ENCODE measurements around the gene FBXO31.

The FBXO31 gene

GRCh38 chr16:87339086-87339723, 44.4 kb downstream of the FBXO31 start:
- DNase-seq: no peak

DNA sequence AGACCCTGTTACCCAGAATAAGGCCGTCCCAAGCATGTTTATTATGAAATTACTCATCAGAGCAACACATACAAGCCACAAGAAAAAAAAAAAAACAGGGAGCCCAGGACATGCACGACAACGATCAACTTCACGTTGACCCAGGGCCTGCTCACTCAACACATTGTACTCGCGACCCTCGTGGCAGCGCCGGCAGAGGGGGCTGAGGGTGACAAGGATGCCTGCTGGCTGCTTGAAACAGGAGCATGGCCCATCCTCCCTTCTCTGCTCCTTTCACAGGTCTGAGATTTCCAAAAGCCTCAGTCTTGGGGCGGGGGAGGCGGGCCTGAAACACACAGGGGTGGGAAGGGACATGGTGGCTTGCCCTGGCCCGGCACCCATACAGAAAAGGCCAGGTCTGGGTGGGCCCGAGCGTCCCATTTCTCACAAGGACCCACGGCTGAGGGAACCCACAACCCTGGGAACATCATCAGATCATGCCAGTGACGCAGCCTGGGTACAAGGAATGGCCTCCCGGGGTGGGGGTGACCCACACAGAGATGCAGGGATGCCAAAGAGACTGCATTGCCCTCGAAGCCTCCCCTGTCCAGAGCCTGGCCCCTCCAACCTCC, 45.3 kb downstream of the FBXO31 start:
- DNase-seq: no peak

GRCh38 chr16:87337262-87337771, 46.3 kb downstream of the FBXO31 start:
- no peak for DNase-seq

DNA sequence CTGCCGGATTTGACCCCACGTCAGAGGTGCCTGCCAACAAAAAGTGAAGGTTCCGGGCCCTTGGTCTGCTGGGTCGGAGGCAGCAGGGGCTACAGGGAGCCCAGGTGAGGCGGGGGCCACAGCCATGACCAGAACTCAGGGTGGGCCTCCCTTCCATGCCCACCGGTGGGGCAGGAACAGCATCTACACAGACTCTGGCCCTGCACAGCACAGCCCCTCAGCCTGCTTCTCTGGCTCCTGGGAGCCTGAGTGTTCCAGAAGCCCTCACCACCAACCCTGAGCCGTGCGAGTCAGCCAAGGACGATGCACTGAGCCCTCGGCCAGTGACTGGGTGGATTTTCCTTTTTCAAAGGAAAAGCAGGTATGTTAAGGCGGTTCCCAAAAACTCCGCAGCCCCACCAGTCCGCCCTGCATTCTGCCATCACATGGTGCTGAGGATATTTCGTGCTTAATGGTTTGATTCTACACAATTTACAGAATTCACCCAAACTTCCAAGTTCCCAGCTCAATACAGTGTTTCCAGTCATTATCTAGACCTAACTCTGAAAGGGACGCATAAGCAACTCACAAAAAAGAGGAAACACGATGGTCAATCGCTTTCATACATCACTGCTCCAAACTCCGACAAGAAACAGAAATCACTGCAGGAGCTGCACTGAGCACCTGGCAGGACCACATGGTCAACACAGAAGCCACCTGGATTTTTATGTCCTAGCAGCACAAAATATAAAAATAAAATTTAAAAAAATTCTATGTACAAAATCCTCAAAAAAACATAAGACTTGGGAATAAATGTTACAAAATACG, 46.9 kb downstream of the FBXO31 start:
- DNase-seq: no peak

GRCh38 chr16:87335625-87336433, 47.7 kb downstream of the FBXO31 start:
- DNase-seq: no peak

GRCh38 chr16:87334651-87335624, 48.6 kb downstream of the FBXO31 start:
- no peak for DNase-seq

DNA sequence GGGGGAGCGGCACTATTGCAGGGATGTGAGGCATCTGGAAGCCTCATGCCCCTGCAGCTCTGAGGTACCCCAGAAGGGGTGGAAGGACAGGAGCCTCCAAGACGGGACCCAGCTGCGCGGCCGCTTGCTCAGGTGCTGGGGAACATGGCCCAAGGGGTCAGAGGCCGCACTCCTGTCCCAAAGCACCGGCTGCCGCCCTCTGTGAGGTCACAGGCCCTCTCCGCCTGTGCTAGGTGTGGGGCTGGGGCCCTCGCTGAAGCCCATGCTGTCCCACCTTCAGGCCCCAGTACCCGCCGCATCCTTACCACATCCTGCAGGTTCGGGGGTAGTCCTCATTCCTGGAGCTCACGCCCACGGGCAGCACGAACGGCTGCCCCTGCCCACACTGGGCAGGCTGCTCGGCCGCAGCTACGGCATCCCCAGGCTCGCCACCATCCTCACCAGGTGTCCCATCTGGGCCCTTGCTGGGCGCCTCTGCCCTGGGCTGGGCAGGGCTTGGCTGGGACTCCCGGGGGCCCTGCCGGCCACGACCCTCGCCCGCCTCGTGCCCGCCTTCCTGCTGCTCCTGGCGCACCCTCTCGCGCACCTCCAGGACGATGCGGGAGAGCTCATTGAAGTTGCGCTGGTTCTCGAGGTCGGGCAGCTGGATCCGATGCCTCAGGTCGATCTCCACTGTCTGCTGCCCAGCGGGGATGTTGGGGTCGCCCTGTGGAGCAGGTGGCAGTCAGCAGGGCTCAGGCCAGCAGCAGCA, 49.8 kb downstream of the FBXO31 start:
- no peak for DNase-seq

DNA sequence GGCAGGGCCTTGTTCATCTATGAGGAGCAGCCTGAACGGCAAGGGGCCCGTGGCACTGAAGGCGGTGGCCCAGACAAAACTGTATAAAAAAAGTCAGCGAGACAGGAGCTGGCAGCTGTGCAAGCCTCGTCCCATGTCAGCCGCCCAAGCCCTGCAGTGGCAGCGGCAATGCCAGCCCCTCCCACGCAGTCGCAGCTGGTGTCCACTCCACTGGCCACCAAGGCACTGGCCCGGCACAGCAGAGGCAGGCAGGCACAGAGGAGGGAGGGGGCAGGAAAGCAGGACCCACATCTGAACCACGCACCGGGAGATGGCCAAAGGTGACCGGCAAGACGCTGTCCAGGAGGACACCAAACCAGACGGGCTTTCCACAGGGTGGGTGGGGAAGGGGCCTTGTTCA, 50.5 kb downstream of the FBXO31 start:
- DNase-seq: no peak

GRCh38 chr16:87332150-87332549, 51.4 kb downstream of the FBXO31 start:
- no peak for DNase-seq

DNA sequence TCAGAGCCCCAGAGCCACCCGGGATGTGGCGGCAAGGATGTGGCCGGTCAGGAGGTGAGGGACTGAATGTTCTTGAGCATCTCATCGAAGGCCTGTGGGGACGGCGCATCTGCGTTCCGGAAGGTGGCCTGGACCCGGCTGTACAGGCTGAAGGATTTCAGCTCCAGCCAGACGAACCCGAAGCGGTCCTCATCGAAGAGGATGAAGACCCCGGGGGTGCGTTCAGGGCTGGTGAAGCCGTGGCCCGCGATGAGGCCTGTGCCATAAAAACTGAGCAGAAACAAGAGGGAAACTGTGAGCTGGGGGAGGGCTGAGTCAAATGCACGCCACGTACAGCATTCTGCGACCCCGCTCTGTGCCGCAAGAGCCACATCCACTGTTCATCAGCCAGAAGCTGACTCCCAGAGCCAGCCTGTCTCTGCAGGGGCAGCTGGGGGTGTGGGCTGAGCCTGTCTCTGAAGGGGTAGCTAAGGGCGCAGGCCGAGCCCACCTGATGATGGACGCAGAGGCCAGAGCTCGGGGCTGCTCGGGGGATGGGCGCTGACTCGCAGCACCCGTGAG, 52.3 kb downstream of the FBXO31 start:
- no peak for DNase-seq

GRCh38 chr16:87330646-87331045, 52.9 kb downstream of the FBXO31 start:
- DNase-seq: no peak

DNA sequence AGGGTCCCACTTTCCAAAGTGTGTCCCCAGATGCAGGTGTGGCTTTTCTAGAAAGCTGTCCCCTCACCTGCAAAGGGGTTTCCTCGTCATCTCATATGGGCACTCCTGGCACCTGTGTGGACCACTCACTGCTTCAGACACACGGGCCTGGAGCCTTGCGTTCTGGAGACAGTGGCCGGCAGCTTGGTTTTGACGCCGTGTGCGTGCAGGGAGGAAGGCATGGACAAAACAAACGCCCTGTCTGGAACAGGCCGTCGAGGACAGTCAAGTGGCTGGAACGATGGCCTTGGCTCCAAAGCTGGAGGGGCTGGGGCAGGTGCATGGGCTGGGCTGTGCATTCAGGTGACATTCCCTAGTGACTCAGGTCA, 53.3 kb downstream of the FBXO31 start:
- DNase-seq: no peak

DNA sequence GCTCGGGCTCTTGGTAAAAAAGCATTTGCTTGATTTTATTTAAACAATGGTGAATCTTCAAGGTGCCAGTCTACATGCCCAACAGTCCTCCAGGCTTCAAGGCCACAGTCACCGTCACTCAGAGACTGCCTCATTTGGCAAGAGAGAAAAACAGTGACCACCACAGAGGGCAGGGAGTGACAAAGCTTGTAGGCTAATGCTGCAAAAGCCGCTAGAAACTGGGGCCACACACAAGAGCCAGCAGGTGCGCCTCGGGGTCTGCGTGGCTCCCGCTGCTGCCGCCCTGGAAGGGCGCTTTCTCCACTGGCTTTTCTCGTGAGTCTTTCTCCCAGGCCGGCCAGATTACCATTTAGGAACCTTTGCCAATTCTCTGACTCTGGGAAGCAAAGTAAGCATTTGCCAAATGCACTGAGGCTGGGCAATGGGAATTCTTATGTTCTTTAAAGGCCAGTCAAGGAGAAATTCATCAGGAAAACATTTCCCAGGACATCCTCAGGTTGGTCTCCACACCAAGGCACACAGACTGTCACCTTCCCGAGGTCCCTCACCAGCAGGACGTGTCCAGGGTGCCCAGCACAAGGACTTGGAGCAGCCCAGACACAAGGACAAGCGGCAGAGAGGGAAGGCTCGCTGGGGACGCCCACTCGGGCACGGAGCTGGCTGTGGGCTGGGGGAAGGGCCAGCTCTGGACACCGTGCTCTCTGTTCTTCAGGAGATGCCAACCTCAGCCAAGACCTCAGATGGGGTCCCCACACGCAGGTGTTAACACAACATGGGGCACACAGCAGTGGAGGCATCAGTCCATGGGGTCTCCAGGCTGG, 53.9 kb downstream of the FBXO31 start:
- DNase-seq: no peak

- DNase-seq: no peak
Observed at GRCh38 chr16:87328846-87329245, 54.7 kb downstream of the FBXO31 start.

DNA sequence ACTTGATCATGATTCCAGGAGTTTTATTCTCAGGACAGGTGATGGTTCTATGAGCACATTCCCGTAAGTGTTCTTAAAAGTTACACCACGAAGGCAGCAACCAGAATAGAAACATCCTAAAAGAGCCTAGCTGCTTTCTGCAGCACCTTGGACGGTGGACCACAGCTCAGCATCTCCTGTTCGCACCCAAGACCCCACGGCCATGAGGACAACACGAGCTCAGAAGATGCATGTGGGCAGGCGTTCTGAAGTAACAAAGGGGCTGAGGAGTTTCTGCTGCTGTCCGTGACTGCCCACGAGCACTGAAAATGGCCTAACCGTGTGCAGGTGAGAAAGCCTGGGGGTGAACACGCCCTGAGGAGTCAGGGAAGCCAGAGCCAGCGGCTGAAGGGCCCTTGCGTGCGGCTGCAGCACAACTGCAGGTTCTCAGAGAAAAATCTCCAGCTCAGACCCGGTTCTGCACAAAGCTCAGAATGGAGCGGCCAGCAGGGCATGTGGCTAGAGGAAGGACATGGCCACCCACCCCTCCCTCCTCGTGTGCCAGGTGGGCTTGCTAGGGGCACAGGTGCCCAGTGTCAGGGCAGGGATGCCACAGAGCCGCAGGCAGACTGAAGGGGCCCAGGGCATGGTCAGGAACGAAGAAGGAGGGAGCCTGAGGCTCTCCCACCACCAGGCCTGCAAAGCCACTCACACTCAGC, 55.6 kb downstream of the FBXO31 start:
- no peak for DNase-seq

DNA sequence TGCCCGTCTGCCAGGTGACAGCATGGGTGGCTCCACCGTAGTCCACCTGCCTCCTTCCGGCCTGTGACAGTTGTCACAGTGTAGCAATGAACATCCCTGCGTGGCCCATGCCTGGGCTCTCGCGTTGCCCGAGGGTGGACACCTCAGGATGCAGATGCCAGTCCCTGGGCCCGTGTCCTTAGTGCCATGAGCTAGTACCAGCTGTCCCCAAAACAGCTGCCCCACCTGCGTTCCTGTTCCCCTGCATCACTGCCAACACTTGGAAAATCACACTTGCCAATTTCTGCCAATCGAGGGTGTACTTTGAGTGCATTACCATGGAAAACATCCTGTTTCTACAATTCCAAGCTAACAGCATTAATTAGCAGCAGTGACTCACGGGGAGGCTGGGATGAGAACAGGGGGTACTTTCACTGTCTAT, 57.4 kb downstream of the FBXO31 start:
- DNase-seq: no peak

DNA sequence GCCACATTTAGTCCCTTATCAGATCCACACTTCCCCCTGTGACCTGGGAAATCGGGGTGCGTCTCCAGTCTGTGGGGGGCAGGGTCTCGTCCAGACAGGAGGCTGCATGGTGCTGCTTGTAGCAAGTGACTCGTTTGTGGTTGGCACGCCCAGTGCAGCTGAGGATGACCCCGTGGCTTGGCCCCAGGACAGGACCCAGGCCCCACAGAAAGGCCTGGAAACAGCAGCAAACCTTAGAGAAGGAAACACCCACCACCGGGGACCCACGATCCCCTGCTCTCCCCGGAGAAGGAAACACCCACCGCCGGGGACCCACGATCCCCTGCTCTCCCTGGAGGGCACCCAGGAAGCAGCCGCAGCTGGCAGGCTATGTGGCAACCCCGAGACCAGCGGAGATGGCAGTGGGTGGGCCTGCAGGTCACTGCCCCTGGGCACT, 58.1 kb downstream of the FBXO31 start:
- DNase-seq: no peak

DNA sequence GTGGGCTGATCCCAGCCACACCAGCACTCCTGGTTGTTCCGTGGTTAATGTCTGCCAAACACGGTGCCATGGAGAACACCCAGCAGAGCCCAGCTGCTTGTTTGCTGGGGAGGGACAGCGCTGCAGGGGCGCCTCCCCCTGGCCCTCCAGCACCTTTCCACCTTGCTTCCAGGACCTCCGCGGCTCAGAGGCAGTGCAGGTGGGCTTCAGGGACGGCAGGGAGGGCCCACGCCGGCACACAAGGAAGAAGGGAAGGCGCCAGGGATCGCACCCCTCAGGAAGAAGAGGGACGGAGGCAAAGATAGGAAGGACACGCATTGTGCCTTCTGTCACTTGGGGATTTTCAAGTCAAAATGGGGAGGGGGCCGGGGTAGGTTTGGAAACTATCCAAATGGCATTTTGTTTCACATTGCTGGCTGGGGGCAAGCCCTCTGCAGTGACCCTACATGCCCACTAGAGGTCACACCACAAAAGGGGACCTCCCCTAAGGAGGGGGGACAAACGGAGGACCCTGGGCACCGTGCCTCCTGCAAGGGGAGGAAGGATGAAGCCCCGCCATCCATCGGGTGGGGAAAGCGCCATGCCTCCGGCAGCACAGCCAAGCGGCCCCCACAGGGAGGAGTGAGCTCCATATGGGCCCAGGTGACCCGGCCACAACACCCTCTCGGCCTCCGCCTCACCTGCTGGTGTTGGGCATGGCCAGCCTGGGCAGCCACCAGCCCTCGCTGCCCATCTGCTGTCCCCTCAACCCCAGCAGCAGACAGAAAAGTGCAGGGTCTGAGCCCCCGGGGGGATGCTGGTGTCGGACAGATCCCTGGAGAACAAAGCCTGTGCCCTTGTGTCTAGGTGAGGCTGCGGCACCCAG, 58.9 kb downstream of the FBXO31 start:
- peak; percentile 39 to 61 for DNase-seq
